HEK293 (cell line): ENCODE results near the gene AMOTL2.

Source experiments
- CTCF ChIA-PET: fragments of 350-600 bp; formaldehyde crosslinking; extraction: SDS; loops from one replicate; lab custom pipeline; 2021; ENCODE audit warnings: antibody characterized with exemption; lab: Yijun Ruan, JAX
- POLR2A ChIA-PET: fragments of 300-600 bp; formaldehyde crosslinking; extraction: SDS; loops from one replicate; lab custom pipeline; 2020; ENCODE audit warnings: antibody characterized with exemption, inconsistent platforms; lab: Yijun Ruan, JAX
- H3K27ac ChIP-seq: fragments of 200-500 bp; sonication (Bioruptor generic); 2 replicates; pipeline ENCODE4 v1.5.1; 2014; ENCODE audit warnings: low read depth, low read length, control low read depth, inconsistent platforms; ENCODE audit errors: extremely low read depth
- H3K36me3 ChIP-seq, 2 experiments: fragments of 200-500 bp in 1 of 2; sonication (Bioruptor generic) in 1 of 2; 1 replicate in 1 of 2; 2 replicates in 1 of 2; pipeline ENCODE4 v1.5.1; 2014 to 2017; ENCODE audit warnings: inconsistent platforms in 2 of 2, low read length in 2 of 2; ENCODE audit not compliant: control insufficient read depth in 2 of 2, insufficient read depth in 1 of 2
- H3K4me1 ChIP-seq: fragments of 200-500 bp; sonication (Bioruptor generic); 2 replicates; pipeline ENCODE4 v1.5.1; 2014; ENCODE audit warnings: mild to moderate bottlenecking, low read length, inconsistent platforms; ENCODE audit not compliant: control insufficient read depth, insufficient read depth
- H3K4me3 ChIP-seq: 2 replicates; pipeline ENCODE4 v1.5.1; 2011; ENCODE audit warnings: low read depth, mild to moderate bottlenecking, control low read depth, low read length, moderate library complexity
- H3K9me3 ChIP-seq: fragments of 200-500 bp; sonication (Bioruptor generic); 2 replicates; pipeline ENCODE4 v1.5.1; 2014; ENCODE audit warnings: low read depth, low read length, inconsistent platforms; ENCODE audit not compliant: control insufficient read depth, insufficient read depth
- EGR2 ChIP-seq: fragments of 450-650 bp; formaldehyde crosslinking; IDR thresholded peaks from 2 replicates; pipeline ENCODE4 v1.5.1; 2016; ENCODE audit warnings: low read depth, missing biosample characterization, missing genetic modification characterization
- KLF1 ChIP-seq: fragments of 450-650 bp; formaldehyde crosslinking; IDR thresholded peaks from 2 replicates; pipeline ENCODE4 v1.5.1; 2016; ENCODE audit warnings: missing biosample characterization, missing genetic modification characterization
- KLF9 ChIP-seq: fragments of 450-650 bp; formaldehyde crosslinking; IDR thresholded peaks from 2 replicates; pipeline ENCODE4 v1.5.1; 2016; ENCODE audit warnings: missing biosample characterization, missing genetic modification characterization, low read depth
- PBX3 ChIP-seq: sonication (generic); formaldehyde crosslinking; IDR thresholded peaks from 2 replicates; pipeline ENCODE4 v1.8.1; 2022; ENCODE audit warnings: mild to moderate bottlenecking, moderate library complexity, missing genetic modification reagents
- SALL2 ChIP-seq: fragments of 450-650 bp; formaldehyde crosslinking; IDR thresholded peaks from 2 replicates; pipeline ENCODE4 v1.5.0; 2017; ENCODE audit warnings: missing biosample characterization, mild to moderate bottlenecking, missing genetic modification characterization, borderline replicate concordance
- ZBTB49 ChIP-seq: fragments of 450-650 bp; formaldehyde crosslinking; IDR thresholded peaks from 2 replicates; pipeline ENCODE4 v1.5.1; 2016; ENCODE audit warnings: missing biosample characterization, missing genetic modification characterization, low read depth
- ZFHX2 ChIP-seq: fragments of 450-650 bp; formaldehyde crosslinking; conservative IDR thresholded peaks from 2 replicates; pipeline ENCODE4 v1.5.1; 2016; ENCODE audit warnings: missing biosample characterization, missing genetic modification characterization
- ZNF324 ChIP-seq: fragments of 450-650 bp; formaldehyde crosslinking; IDR thresholded peaks from 2 replicates; pipeline ENCODE4 v1.5.1; 2016; ENCODE audit warnings: missing biosample characterization, missing genetic modification characterization
- ZNF362 ChIP-seq: fragments of 450-650 bp; formaldehyde crosslinking; IDR thresholded peaks from 2 replicates; pipeline ENCODE4 v1.5.1; 2016; ENCODE audit warnings: missing biosample characterization, missing genetic modification characterization
- ZNF404 ChIP-seq: fragments of 450-650 bp; formaldehyde crosslinking; IDR thresholded peaks from 2 replicates; pipeline ENCODE4 v1.5.1; 2017; ENCODE audit warnings: missing biosample characterization, missing genetic modification characterization
- ZNF600 ChIP-seq: fragments of 450-650 bp; formaldehyde crosslinking; IDR thresholded peaks from 2 replicates; pipeline ENCODE4 v1.5.1; 2016; ENCODE audit warnings: missing biosample characterization, missing genetic modification characterization
- ZSCAN23 ChIP-seq: fragments of 450-650 bp; formaldehyde crosslinking; IDR thresholded peaks from 2 replicates; pipeline ENCODE4 v1.5.1; 2016; ENCODE audit warnings: missing biosample characterization, missing genetic modification characterization
- TF ChIP-seq, protein P1 (sequence below): fragments of 450-650 bp; formaldehyde crosslinking; optimal IDR thresholded peaks from 2 replicates; pipeline ENCODE3; 2016; ENCODE audit warnings: missing biosample characterization, mild to moderate bottlenecking, missing genetic modification characterization

Gene AMOTL2

DNA sequence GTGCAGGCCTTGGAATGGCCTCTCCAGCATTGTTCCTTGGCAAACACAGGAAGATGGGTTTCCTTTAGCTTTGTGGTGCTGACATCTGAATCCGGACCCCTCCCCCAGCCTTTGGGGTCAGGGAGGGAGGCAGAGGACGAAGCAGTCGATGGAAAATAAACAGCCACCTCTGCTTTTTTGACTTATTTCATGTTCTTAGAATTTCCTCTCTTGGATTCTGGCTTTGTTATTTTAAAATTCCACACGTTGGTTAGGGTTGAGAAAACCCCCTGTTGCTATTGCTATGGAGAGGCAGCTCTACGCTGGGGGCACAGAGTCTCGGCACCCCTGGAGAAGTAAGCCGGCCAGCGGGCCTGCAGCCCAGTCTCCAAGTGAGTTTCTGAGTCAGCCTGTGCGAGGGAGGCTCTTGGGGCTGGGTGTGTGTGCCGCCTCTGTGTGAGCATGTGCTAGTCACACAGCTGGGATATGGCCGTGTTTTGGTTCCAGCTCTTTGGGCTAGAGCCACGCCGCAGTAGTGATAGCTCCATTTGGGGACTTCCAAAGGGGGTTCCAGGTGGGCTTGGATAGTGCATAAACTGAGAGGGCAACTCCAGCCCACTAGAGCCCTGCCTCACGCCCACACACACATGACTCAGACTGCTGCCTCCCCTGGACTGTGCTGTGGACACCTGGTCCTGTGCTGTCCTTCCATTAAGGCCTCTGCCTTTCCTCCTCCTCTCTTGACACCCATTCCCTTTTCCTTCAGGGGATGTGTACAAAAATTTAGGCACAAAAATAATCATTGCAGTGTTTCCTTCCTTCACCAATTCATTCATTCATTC, 58.8 kb downstream of the AMOTL2 start:
- CTCF ChIA-PET: interaction anchor here (0.8 to 3.6 kb wide), 3 partner anchors 102 to 158 kb away, joined by 5 to 10 read pairs (median 6); no protein-coding TSS in a partner anchor

DNA sequence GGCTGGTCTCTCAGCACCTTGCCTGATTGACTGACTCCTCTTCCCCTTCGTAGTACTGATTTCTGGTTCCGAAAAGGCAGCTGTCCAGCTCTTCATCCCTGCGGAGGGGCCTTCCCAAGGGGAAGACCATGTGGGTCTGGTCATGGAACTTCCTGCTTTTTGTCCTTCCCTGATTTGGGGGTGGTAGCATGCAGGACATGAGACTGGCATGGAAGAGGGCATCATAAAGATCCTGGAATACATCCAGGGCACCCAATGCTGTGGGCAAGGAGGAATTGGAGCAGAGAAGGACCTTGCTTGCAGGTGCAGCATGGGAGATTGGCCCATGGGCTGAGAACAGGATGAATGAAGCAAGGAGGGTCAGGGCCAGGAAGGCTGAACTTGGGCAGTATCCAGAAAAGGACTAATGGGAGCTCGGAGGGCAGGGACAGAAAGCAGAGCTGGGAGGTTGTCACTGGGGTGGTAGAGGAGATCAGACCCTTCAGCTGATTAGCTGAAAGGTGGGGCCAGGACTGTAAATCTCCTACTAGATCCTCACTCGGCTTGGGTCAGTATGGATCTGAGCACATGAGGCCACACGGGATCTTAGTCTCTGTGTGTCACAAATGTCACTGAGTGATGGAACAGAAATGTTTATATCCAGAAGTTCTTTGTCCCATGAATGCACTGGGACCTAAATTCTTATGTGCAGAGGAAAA, 59.5 kb downstream of the AMOTL2 start:
- TF ChIP-seq ZSCAN23 (tag by site-specific recombination): no peak
- TF ChIP-seq KLF9 (tag by site-specific recombination): no peak
- TF ChIP-seq ZBTB49 (tag by site-specific recombination): no peak
- TF ChIP-seq PBX3 (CRISPR knock-in tag): no peak
- no peak for TF ChIP-seq SALL2 (tag by site-specific recombination)
- no peak for TF ChIP-seq ZNF324 (tag by site-specific recombination)
- no peak for TF ChIP-seq ZNF362 (tag by site-specific recombination)
- TF ChIP-seq, protein P1, sequence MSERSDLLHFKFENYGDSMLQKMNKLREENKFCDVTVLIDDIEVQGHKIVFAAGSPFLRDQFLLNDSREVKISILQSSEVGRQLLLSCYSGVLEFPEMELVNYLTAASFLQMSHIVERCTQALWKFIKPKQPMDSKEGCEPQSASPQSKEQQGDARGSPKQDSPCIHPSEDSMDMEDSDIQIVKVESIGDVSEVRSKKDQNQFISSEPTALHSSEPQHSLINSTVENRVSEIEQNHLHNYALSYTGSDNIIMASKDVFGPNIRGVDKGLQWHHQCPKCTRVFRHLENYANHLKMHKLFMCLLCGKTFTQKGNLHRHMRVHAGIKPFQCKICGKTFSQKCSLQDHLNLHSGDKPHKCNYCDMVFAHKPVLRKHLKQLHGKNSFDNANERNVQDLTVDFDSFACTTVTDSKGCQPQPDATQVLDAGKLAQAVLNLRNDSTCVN: no peak
- no peak for TF ChIP-seq ZNF404
- ChIA-PET CTCF (interaction anchor here (0.6 to 3.6 kb wide), 4 partner anchors 98 to 159 kb away, joined by 3 to 10 read pairs (median 6); no protein-coding TSS in a partner anchor), POLR2A (no interaction called here)
- Histone ChIP-seq H3K9me3 (no peaks in the 10 kb centered on the region), H3K27ac (no peak overlapping the region), H3K4me3 (no peak overlapping the region), H3K36me3 (no peaks in the 10 kb centered on the region), H3K4me1 (no peaks in the 10 kb centered on the region)

More for the DNA sequence above, 58.8 kb downstream of the AMOTL2 start:
- POLR2A ChIA-PET: no interaction called here
- H3K9me3 ChIP-seq: no peaks in the 10 kb centered on the region
- no peaks in the 10 kb centered on the region for H3K36me3 ChIP-seq
- H3K4me3 ChIP-seq: no peak overlapping the region
- H3K27ac ChIP-seq: no peak overlapping the region
- no peaks in the 10 kb centered on the region for H3K4me1 ChIP-seq
- TF ChIP-seq ZNF600 (tag by site-specific recombination) (no peak), KLF1 (tag by site-specific recombination) (no peak), EGR2 (peak; percentile 21; the same call in 1 of the 2 replicates), ZFHX2 (tag by site-specific recombination) (peak; percentile 46)
